GM12873 (cell line): ENCODE results near the gene MRPL4.

Source experiments
- TF ChIP-seq, protein P1 (sequence below): IDR thresholded peaks from 2 replicates; pipeline ENCODE4 v1.5.1; 2012; ENCODE audit warnings: low read depth, mild to moderate bottlenecking, moderate library complexity, low read length, control low read depth; ENCODE audit not compliant: insufficient read depth; ENCODE audit errors: missing control alignments

MRPL4 gene

DNA sequence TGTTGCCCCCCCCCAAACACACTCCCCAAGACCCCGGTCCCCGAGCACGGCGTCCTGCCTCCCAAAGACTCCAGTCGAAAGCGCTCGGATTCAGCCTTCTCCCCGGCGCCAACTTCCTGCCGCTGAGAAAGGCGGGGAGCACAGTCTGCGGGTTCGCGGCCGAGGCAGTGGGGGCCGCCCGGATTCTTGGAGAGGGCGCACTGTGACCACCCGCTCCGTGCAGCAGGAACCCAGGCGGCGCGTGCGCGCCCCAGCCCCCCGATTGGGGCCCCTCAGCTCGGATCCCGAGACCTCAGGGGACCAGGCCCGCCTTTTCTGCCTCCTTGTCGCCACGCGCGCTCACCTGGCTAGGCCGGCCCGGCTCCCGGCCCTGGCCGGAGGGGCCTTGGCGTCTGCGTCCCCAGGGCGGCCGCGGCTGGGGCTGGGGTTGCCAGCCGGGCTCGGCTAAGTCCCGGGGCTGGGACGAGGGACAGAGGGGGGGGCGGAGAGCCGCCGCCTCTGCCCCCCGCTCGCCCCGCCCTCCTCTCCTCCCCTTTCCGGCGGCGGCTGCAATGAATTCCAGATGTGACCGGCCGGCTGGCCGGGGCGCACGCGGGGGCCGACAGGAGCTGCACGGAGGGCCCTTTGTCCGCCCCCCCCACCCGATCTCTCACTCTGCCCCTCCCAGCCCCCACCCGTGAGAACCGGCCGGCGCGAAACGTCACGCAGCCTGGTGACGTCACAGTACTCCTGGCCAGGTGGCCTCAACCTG lies 21.0 kb upstream of the MRPL4 start, which contains the start of gene S1PR2:
Gene S1PR2, minus strand, starts transcription at position 471 of the 751 bp plus-strand sequence. CDS start 6,426 bp downstream, outside the sequence.
- TF ChIP-seq, protein P1, sequence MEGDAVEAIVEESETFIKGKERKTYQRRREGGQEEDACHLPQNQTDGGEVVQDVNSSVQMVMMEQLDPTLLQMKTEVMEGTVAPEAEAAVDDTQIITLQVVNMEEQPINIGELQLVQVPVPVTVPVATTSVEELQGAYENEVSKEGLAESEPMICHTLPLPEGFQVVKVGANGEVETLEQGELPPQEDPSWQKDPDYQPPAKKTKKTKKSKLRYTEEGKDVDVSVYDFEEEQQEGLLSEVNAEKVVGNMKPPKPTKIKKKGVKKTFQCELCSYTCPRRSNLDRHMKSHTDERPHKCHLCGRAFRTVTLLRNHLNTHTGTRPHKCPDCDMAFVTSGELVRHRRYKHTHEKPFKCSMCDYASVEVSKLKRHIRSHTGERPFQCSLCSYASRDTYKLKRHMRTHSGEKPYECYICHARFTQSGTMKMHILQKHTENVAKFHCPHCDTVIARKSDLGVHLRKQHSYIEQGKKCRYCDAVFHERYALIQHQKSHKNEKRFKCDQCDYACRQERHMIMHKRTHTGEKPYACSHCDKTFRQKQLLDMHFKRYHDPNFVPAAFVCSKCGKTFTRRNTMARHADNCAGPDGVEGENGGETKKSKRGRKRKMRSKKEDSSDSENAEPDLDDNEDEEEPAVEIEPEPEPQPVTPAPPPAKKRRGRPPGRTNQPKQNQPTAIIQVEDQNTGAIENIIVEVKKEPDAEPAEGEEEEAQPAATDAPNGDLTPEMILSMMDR, result no peak

- TF ChIP-seq, protein P1, result no peak
Observed at GRCh38 chr19:10231612-10232228, 20.3 kb upstream of the MRPL4 start.

DNA sequence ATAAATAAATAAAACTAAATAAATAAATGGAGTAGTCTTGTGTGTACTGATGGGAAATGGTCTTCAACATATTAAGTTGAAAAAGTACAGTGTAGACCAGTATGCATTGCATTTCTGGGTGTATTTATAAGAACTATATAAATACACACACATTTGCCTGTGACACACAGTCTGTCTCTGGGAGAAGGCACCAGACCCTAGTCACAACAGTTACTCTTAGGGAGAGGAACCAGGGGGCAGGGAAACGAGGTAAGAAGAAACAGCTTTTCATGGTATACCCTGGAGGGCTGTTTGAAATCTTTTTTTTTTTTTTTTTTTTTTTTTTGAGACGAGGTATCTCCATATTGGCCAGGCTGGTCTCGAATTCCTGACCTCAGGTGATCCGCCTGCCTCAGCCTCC lies 18.1 kb upstream of the MRPL4 start:
- TF ChIP-seq, protein P1, result no peak

DNA sequence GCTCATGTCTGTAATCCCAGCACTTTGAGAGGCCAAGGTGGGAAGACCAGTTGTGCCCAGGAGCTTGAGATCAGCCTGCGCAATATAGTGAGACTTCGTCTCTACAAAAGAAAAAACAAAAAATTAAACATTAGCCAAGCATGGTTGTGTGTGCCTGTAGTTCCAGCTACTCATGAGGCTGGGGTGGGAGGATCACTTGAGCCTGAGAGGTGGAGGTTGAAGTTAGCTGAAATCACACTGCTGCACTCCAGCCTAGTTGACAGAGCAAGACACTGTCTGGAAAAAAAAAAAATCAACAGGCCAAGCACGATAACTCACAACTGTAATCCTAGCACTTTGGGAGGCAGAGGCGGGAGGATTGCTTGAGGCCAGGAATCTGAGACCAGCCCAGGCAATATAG lies 17.0 kb upstream of the MRPL4 start:
- TF ChIP-seq, protein P1, result no peak

DNA sequence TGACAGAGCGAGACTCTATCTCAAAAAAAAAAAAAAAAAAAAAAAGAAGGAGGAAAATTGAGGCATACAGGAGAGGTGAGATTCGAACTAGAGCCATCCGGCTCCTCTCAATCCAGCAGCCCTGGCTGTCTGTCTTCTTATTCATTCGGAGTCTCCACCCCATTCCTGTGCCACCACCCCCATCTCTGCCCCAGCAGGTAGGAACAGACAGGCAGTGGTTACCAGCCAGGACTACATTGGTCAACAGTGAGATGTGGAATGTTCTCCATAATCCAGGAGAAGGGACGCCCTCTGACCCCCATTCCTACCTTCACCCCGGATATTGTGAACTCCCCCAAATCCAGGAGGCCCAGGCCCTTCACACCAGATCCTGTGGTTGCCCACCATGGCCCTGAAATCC lies 14.3 kb upstream of the MRPL4 start:
- TF ChIP-seq, protein P1, result no peak

- TF ChIP-seq, protein P1, result no peak
Observed at GRCh38 chr19:10238172-10238783, 13.7 kb upstream of the MRPL4 start.

GRCh38 chr19:10243606-10244005 lies 8.4 kb upstream of the MRPL4 start:
- TF ChIP-seq, protein P1, result no peak
